Measurements from ENCODE around the gene ZC2HC1B. TPM values are rescaled to one million over a fixed set of nuclear protein-coding genes. Genes with fewer than 3 reads are reported as not detected.
"Not testable (repeated sequence)": the region's sequence is repeated elsewhere in the genome, so short reads cannot be mapped to it uniquely, and the experiment has no call there.

Gene ZC2HC1B
- total RNA-seq, 1 donor from 2014 or later, result not detected

DNA sequence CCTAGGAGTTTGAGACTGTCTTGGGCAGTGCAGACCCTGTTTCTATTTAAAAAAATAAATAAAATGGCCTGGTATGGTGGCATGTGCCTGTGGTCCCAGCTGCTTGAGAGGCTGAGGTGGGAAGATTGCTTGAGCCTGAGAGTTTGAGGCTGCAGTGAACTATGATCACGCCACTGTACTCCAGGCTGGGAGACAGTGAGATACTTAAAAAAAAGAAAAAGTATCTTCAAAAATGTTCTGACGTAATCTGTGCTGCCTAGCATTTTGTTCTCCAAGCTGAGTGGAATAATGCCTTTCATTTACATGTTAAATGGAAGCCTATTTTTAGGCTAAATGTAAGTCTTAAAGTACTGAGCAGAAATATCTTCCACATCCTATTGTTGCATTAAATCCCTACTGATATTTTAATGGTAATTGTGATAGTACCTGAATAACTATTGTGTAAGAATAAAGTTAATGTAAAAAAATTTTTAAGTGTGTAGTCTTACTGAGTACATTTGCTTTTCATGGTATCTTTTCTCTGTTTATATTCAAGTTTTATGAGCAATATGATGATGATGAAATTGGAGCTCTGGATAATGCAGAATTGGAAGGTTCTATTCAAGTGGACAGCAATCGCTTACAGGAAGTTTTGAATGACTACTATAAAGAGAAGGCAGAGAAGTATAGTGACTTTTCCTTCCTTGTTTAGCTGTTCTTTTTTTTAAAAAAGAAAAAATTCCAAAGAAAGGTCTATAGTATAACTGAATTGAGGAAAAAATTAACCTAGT is 4.2 kb upstream of the ZC2HC1B start:
- intact Hi-C loops (cut with micrococcal nuclease), result no loop called here
- DNase-seq (no peak), ATAC-seq (no peak)

DNA sequence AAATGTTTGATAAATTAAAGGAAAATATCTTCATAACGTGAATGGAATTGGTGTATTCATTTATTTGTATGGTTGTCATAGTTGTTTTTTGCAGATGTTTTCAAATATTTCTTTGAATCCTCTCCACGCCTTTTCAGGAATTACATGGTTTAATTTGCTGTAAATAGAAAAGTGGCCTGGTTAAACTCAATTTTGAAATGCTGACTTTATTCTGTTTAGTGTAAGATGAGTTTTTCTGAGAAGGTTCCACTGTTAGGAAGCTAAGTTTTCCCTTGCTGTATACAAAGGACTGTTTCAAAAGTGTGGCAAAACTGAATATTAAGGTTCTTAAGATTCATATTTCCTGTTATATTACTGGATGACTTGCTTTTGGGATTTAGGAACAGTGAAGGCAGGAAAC is 503 bp upstream of the ZC2HC1B start:
- DNase-seq (no peak), ATAC-seq (no peak)
- intact Hi-C loops (cut with micrococcal nuclease), result no loop called here

DNA sequence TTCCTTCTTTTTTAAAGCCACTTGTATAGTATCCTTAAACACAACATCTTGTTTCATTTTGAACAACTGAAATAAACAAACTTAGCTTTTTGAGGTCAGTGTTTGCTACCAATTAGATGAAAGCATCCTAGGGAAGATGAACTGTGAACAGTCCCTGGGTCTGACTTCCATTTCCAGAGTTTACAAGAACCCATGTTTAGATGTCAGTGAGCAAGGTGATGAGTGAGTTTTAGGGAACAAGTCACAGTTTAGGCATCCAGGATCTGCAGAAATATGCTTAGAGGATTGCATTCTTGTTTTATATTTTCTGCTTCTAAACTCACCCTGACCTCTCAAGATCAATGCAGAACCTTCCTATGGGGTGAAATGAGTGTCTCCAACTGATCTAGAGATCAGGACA is 3.0 kb downstream of the ZC2HC1B start:
- DNase-seq (no peak), ATAC-seq (no peak)
- intact Hi-C loops (cut with micrococcal nuclease), result no loop called here

DNA sequence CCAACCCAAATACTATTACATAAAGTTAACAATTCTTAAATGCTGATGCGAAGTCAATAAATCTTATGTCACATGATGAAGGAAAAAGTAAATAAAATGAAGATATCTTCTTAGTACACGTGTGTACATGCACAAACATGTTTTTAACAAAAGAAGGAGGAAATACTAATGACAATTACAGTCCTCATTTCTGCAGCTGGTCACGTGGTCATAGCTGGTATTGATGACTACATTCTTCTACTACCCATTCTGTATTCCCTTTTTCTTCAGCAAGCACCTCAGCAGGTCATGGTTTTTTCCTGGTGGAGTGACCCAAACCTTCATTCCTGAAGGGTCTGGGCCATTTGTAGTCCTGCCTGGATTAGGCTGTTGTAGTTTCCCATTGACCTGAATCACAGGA is 4.5 kb downstream of the ZC2HC1B start:
- DNase-seq; ATAC-seq; intact Hi-C loops (cut with micrococcal nuclease): not testable (repeated sequence)

DNA sequence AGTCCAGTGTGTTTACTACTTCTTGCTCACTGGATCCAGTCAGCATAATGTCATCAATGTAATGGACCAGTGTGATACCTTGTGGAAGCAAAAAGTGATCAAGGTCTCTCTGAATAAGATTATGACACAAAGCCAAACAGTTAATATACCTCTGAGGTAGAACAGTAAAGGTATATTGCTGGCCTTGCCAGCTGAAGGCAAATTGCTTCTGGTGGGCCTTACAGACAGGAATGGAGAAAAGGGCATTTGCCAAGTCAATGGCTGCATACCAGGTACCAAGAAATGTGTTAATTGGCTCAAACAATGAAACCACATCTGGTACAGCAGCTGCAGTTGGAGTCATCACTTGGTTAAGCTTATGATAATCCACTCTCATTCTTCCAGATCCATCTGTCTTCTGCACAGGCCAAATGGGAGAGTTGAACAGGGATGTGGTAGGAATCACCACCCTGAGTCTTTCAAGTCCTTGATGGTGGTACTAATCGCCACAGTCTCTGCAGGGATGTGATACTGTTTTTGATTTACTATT is 7.0 kb downstream of the ZC2HC1B start:
- intact Hi-C loops (cut with micrococcal nuclease); ATAC-seq; DNase-seq: not testable (repeated sequence)

DNA sequence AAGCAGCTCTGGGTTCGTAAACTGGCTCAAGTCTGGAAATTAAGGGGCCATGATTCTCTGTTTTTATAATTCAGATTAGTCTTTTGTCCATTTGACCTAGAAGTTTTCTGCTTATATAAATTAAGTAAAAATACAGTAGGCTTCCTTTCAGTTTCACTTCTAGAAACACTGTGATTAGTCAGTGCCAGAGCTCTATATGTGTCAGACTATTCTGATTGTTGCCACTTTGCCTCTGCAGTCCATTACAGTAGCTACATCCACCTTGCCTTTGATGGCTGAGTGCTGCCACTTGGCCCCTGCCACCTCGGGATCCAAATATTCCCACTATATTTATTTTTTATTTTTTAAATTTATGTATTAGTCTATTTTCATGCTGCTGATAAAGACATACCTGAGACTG is 7.9 kb downstream of the ZC2HC1B start:
- intact Hi-C loops (cut with micrococcal nuclease), result no loop called here
- ATAC-seq (no peak), DNase-seq (no peak)

DNA sequence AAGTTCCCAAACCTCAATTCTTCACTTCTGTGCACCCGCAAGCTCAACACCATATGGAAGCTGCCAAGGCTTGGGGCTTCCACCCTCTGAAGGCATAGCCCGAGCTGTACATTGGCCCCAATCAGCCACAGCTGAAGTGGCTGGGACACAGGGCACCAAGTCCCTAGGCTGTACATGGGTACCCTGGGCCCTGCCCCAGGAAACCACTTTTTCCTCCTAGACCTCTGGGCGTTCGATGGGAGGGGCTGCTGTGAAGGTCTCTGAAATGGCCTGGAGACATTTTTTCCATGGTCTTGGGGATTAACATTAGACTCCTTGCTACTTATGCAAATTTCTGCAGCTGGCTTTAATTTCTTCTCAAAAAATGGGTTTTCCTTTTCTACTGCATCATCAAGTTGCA is 9.3 kb downstream of the ZC2HC1B start:
- ATAC-seq; DNase-seq; intact Hi-C loops (cut with micrococcal nuclease): not testable (repeated sequence)

DNA sequence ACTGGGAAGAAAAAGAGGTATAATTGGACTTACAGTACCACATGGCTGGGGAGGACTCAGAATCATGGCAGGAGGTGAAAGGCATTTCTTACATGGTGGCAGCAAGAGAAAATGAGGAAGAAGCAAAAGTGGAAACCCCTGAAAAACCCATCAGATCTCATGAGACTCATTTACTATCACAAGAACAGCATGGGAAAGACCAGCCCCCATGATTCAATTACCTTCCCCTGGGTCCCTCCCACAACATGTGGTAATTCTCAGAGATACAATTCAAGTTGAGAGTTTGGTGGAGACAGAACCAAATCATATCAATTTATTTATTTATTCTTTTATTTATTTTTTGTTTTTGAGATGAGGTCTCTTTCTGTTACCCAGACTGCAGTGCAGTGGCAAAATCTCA is 10.2 kb downstream of the ZC2HC1B start:
- intact Hi-C loops (cut with micrococcal nuclease); ATAC-seq; DNase-seq: not testable (repeated sequence)

DNA sequence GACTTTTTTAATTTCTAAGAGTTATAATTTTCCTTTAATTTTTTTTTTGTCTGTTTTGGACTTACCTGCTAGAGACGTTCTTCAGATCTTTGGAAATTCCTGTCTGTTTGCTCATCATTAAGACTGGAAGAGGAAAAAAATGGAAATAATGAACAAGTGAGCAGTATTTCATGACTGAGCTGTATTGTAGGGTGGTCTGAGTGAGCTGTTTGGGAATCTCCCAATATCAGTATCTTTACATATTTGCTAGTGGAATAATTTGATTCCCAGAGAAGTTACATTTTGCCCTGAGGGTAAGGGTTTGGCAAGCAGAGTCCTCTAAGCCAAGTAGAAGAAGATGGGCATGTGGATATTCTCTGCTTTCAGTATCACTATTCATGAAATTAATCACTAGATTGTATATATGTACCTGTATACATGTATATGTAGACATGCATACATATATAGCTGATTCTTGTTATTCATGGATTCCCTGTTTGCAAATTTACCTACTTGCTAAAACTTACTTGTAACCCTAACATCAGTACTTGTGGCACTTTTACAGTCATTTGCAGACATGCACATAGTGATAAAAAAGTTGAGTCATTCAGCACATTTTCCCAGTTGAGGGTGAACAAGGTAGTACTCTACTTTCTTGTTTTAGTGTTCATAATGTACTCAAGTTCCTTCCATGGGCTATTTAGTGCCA is 13.5 kb downstream of the ZC2HC1B start:
- intact Hi-C loops (cut with micrococcal nuclease), result no loop called here
- ATAC-seq (no peak), DNase-seq (no peak)

DNA sequence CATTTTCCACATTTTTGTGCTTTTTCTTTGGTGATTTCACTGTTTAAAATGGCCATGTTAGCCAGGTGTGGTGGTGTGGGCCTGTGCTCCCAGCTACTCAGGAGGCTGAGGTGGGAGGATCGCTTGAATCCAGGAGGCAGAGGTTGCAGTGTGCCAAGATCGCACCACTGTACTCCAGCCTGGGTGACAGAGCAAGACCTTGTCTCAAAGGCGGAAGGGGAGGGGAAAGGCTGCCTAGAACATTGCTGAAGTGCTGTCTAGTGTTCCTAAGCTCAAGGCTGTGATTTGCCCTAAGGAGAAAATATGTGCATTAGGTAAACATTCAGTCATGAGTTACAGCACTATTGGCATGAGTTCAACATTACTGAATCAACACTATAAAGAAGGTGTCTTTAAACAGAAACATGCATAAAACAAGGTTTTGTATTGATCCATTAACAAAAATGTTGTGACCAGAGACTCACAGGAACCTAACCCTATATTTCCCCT is 14.0 kb downstream of the ZC2HC1B start:
- ATAC-seq, result no peak
- intact Hi-C loops (cut with micrococcal nuclease), result no loop called here
- no peak for DNase-seq

DNA sequence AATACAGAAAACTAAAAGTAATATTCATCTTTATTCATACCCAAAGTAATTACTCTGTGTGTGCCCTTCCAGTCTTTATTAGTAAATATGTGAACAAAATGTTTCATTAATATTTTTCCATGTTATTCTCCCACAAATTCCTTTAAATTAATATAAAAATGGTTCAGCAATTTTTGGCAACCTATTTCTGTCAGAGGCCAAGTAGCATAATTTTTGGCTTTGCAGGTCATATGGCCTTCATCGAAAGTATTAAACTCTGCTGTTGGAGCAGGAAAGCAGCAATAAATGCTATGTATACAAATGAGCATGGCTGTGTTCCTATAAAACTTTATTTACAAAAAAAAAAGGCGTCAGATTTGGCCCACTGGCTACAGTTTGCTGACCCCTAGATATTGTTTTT is 16.1 kb downstream of the ZC2HC1B start:
- DNase-seq (no peak), ATAC-seq (no peak)
- intact Hi-C loops (cut with micrococcal nuclease), result no loop called here

DNA sequence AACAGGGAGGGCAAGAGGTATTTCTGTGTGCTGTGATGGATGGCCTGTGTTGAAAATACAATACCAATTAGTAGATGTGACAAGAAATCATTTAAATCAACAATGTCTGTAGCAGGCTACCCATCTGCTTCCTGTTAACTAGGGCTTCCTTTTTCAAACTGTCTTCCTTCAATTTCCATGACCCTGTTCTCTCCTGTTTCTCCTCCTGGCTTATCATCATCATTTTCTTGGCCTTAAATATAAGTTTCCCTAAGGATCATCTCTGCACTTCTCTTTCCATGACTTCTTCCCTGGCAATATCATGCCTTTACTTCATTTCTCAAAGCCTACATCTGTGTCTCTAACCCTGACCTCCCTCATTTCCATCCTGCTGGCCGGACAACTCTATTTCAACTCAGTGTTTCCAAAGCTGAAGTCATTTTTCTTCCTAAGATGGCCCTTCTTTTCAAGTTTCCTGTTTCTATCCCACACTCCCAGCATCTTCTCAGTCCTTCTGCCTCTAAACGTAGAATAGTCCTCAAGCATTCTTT is 18.2 kb downstream of the ZC2HC1B start:
- intact Hi-C loops (cut with micrococcal nuclease), result no loop called here
- ATAC-seq (no peak), DNase-seq (no peak)

DNA sequence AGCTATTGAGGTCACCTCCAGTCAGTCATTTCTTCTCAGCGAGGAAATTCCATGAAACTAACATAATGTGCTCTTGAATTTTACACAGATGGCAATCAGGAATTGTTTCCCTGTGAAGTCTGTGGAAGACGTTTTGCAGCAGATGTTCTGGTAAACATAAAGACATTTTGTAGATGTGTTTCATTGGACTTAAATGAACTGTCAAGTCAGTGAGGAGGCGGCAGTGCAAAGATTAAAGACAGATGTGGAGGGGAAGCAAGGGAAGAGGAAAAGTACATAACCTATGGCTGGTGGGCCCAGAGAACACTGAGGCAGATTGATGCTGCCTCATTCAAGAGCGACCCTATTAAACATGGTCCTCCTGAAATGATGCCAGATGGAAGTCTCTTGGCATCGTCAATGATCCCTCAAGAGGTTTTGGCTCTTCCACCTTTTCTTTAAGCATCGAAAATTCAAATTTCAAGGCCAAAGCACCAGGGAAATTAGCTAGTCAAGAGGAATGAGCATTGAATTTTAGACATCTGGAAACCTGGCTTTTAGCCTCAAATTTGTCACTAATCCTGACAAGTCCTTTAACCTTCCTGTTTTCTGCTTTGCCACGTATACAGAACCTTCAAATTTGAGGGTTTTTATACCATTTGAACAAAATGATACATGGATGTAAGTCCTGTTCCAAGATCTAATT is 20.1 kb downstream of the ZC2HC1B start:
- intact Hi-C loops (cut with micrococcal nuclease), result no loop called here
- ATAC-seq, result no peak
- no peak for DNase-seq

DNA sequence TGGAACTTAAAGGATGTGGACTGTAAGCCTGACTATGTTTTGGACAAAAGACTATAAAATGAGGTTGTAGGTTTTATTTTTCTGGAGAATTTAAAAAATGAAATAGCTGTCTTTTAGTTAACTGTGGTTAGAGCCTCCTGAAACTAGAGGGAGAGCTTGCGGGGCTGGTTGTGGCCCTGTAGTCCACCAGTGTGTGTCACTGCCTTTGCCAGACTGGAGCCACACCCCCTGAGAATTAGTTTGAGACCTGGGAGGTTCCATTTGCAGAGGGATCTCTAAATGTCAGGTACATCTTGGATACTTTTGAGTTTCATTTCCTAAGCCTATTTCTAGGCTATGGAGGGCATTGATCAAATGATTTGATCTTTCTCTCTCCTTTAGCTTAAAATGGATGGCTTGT is 20.8 kb downstream of the ZC2HC1B start:
- DNase-seq (no peak), ATAC-seq (no peak)
- intact Hi-C loops (cut with micrococcal nuclease), result no loop called here

DNA sequence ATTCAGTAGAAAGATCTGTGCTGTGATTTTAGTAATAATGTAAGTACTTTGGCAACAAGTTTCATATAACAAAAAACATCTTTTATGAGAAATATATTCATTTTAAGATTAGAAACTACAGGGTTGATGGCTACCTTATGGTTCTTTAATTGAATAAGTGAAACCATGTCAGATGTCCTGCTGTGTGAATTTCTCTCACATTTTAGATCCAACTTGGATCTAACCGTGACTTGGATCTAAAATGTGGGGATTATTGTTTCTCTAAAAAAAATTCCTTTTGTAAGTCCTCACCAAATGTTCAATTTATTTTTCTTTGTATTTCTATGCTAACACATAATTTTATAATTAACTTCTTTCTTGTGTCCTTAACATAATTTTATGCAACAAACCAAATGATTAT is 30.4 kb downstream of the ZC2HC1B start:
- ATAC-seq (no peak), DNase-seq (no peak)
- intact Hi-C loops (cut with micrococcal nuclease), result no loop called here

DNA sequence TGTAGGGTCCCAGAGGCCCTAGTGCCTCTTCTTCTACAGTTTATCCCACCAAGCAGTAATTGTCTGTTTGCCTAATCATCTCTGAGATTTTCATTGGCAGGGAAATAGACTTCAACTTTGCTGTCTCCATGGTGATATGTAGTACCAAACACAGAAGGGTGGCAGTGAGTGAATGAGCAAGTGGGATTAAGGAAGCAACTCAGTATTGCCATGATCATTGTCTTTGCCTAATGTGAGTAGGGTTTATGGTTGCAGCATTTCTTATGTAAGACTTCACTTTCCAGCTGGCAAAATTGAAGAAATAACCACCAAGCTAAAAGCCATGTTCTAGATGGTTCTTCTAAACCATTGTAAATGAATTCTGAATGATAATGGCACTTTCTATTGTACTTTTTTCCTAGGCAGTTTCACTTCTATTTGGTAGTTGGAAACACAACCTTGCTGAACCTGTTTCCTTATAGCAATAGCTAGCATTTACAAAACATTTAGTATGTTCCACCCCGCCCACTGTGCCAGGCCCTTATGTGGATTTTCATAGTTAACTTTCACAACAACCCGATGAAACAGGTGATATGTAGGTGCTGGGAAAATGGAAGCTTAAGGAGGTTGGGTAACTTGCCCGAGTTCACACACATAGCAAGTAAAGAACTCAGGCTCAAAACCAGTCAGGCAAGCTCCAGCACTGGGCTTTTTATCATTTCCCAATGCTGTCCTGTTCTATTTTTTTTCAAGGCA is 32.0 kb downstream of the ZC2HC1B start:
- no peak for ATAC-seq
- DNase-seq, result no peak
- intact Hi-C loops (cut with micrococcal nuclease), result no loop called here

DNA sequence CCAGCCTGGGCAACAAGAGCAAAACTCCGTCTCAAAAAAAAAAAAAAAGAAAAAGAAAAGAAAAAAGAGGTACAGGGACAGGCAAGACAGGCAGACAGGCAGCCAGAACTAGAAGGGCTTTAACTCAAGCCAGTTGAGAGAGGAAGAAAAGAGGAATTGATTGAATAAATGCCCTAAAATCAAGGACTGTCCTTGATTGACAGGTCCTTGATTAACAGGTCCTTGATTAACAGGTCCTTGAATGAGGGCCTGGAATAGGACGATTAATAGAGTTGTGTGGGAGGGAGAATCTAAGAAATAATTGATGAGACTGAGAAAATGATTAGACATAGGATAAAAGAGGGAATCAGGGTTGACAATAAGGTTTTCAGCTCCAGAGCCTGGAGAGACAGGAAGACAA is 36.1 kb downstream of the ZC2HC1B start:
- no peak for DNase-seq
- ATAC-seq, result no peak
- intact Hi-C loops (cut with micrococcal nuclease), result no loop called here

DNA sequence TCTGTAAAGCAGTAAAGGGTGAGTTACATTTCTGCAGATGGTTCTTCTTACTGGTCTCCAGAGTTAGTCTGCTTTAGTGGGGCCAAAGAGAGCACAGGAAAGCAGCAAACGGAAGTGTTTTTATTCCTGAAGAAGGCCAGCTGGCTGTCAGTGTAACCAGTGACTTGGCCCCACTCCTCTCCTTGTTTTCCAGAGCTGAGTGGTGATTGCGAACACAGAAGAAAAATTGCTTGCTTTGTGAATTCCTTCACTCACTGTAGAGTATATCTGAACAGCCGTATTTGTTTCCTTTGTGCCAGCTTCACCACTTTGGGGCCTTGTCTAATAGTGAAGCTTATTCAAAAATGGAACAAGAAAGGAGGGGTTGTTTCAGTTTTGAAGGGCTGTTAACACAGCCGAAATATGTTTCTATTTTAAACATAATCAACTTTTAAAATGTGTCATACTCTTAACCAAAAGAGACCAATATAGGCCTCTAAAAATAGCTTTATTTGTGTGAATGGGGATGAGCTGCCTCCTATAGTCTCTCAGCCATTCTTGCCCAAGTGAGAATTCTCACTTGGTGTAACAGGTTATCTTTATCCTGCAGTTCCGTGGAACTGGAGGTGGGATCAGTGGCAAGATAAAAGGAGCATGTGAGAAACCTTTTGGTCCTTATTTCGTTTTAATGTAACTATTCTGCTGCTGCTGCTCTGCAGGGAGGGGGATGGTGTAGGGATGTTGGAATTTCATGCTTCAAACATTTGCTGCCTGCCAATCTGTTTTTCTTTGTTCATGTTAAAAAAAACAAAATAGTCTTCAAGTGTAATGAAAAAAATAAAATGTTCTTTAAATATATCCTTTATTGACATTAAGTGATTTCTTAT is 37.8 kb downstream of the ZC2HC1B start:
- peak; percentile 98 for ATAC-seq
- no peak for DNase-seq
- intact Hi-C loops (cut with micrococcal nuclease), result no loop called here

All from left ventricle myocardium superior (tissue), 1 donor.